ENCODE data around the gene SETD6.

SETD6 gene

GRCh38 chr16:58537124-58537906 is 22.0 kb downstream of the SETD6 start:
- no peak for TF ChIP-seq CTCF (IDR thresholded peaks at IDR 0.05; ENCODE audit: low read depth, low read length, missing control alignments)
- DNase-seq = no peak

GRCh38 chr16:58541711-58542110 is 26.4 kb downstream of the SETD6 start:
- Histone ChIP-seq H3K4me3 (ENCODE audit: low read depth, low read length) (no peak overlapping the region), H3K27me3 (replicated peaks) (no peaks in the 10 kb centered on the region), H3K36me3 (replicated peaks) (peaks cover 84% of the 10 kb centered on the region), H3K27ac (no peak overlapping the region)
- DNase-seq = no peak
- no peak for TF ChIP-seq CTCF (IDR thresholded peaks at IDR 0.05; ENCODE audit: low read depth, low read length, missing control alignments)
- in situ Hi-C loops (cut with HindIII; ENCODE audit: low pct_ligation_motif_present, low sequenced_read_pairs) = no loop called here

More at GRCh38 chr16:58537124-58537906, 22.0 kb downstream of the SETD6 start:
- H3K4me3 ChIP-seq (ENCODE audit: low read depth, low read length) = no peak overlapping the region
- peaks cover 88% of the 10 kb centered on the region for H3K36me3 ChIP-seq (replicated peaks)
- no peaks in the 10 kb centered on the region for H3K27me3 ChIP-seq (replicated peaks)
- H3K27ac ChIP-seq = no peak overlapping the region
- in situ Hi-C loops (cut with HindIII; ENCODE audit: low pct_ligation_motif_present, low sequenced_read_pairs) = no loop called here

- DNase-seq = no peak
- in situ Hi-C loops (cut with HindIII; ENCODE audit: low pct_ligation_motif_present, low sequenced_read_pairs) = no loop called here
- Histone ChIP-seq H3K4me3 (ENCODE audit: low read depth, low read length) (no peak overlapping the region), H3K27ac (no peak overlapping the region), H3K36me3 (replicated peaks) (peaks cover 81% of the 10 kb centered on the region), H3K27me3 (replicated peaks) (no peaks in the 10 kb centered on the region)
- TF ChIP-seq CTCF (IDR thresholded peaks at IDR 0.05; ENCODE audit: low read depth, low read length, missing control alignments) = no peak
These were observed 27.0 kb downstream of the SETD6 start for GRCh38 chr16:58542291-58542690.

- in situ Hi-C loops (cut with HindIII; ENCODE audit: low pct_ligation_motif_present, low sequenced_read_pairs) = no loop called here
- Histone ChIP-seq H3K27ac (no peak overlapping the region), H3K4me3 (ENCODE audit: low read depth, low read length) (no peak overlapping the region), H3K27me3 (replicated peaks) (no peaks in the 10 kb centered on the region), H3K36me3 (replicated peaks) (peaks cover 71% of the 10 kb centered on the region)
- no peak for DNase-seq
- TF ChIP-seq CTCF (IDR thresholded peaks at IDR 0.05; ENCODE audit: low read depth, low read length, missing control alignments) = no peak
These were observed 28.4 kb downstream of the SETD6 start for GRCh38 chr16:58543685-58544084.

- TF ChIP-seq CTCF (IDR thresholded peaks at IDR 0.05; ENCODE audit: low read depth, low read length, missing control alignments) = no peak
- peaks cover 63% of the 10 kb centered on the region for H3K36me3 ChIP-seq (replicated peaks)
- DNase-seq = no peak
- H3K27ac ChIP-seq = no peak overlapping the region
- in situ Hi-C loops (cut with HindIII; ENCODE audit: low pct_ligation_motif_present, low sequenced_read_pairs) = no loop called here
- no peaks in the 10 kb centered on the region for H3K27me3 ChIP-seq (replicated peaks)
- H3K4me3 ChIP-seq (ENCODE audit: low read depth, low read length) = no peak overlapping the region
These were observed 33.1 kb downstream of the SETD6 start for GRCh38 chr16:58548378-58548777.

GRCh38 chr16:58551496-58551895 is 36.2 kb downstream of the SETD6 start:
- Histone ChIP-seq H3K36me3 (replicated peaks) (peaks cover 55% of the 10 kb centered on the region), H3K4me3 (ENCODE audit: low read depth, low read length) (no peak overlapping the region), H3K27me3 (replicated peaks) (no peaks in the 10 kb centered on the region), H3K27ac (no peak overlapping the region)
- no peak for DNase-seq
- in situ Hi-C loops (cut with HindIII; ENCODE audit: low pct_ligation_motif_present, low sequenced_read_pairs) = no loop called here
- no peak for TF ChIP-seq CTCF (IDR thresholded peaks at IDR 0.05; ENCODE audit: low read depth, low read length, missing control alignments)
